IMR-90 (cell line): Measurements from ENCODE around the gene SEC24D. TPM values are rescaled to one million over a fixed set of nuclear protein-coding genes. Genes with fewer than 3 reads are reported as not detected.

ENCODE experiments used
- ATAC-seq: fragments of 200-7000 bp; cut with Tn5 transposase; 2 replicates; pipeline ENCODE4 v1.9.1; 2020; ENCODE audit warnings: low read depth, mild to moderate bottlenecking, moderate library complexity
- BruUV-seq: library from RNA; stranded (reverse); fragments of 400-500 nt; replicated peaks from 2 replicates; lab custom pipeline; 2021; lab: Mats Ljungman, UMichigan
- CTCF ChIA-PET: fragments of 300-600 bp; formaldehyde crosslinking; extraction: SDS; loops from one replicate; lab custom pipeline; 2021; ENCODE audit warnings: antibody characterized with exemption; lab: Yijun Ruan, JAX
- POLR2A ChIA-PET: fragments of 300-600 bp; sonication (Branson Sonifier 250); formaldehyde crosslinking; loops from one replicate; lab custom pipeline; 2022; ENCODE audit warnings: antibody characterized with exemption; ENCODE audit not compliant: unreplicated experiment; lab: Charles Lee
- DNase-seq: peaks from one replicate; pipeline ENCODE4 v3.0.0; 2013
- H2AFZ ChIP-seq: replicated peaks from 2 replicates; pipeline ENCODE3; 2013; ENCODE audit warnings: low read length, mild to moderate bottlenecking; ENCODE audit not compliant: poor library complexity
- H2AK5ac ChIP-seq: 2 replicates; pipeline ENCODE4 v1.6.1; 2013; ENCODE audit warnings: low read depth, low read length, inconsistent platforms
- H2AK9ac ChIP-seq: replicated peaks from 2 replicates; pipeline ENCODE3; 2013; ENCODE audit warnings: mild to moderate bottlenecking, low read depth, low read length, moderate library complexity; ENCODE audit not compliant: poor library complexity
- H2BK120ac ChIP-seq: 2 replicates; pipeline ENCODE4 v1.6.1; 2013; ENCODE audit warnings: low read depth, low read length, inconsistent platforms
- H2BK15ac ChIP-seq: 3 replicates; pipeline ENCODE4 v1.6.1; 2013; ENCODE audit warnings: low read depth, low read length, inconsistent platforms
- H2BK20ac ChIP-seq: 2 replicates; pipeline ENCODE4 v1.6.1; 2013; ENCODE audit warnings: low read depth, mild to moderate bottlenecking, inconsistent platforms, low read length, moderate library complexity
- H2BK5ac ChIP-seq: 2 replicates; pipeline ENCODE4 v1.6.1; 2013; ENCODE audit warnings: mild to moderate bottlenecking, low read depth, low read length, inconsistent platforms; ENCODE audit not compliant: poor library complexity, severe bottlenecking
- H3K14ac ChIP-seq: replicated peaks from 2 replicates; pipeline ENCODE4 v1.6.1; 2013; ENCODE audit warnings: low read depth, low read length, inconsistent platforms
- H3K18ac ChIP-seq: 2 replicates; pipeline ENCODE4 v1.6.1; 2013; ENCODE audit warnings: low read depth, low read length, control low read depth
- H3K23ac ChIP-seq: 2 replicates; pipeline ENCODE4 v1.6.1; 2013; ENCODE audit warnings: low read depth, low read length, inconsistent platforms
- H3K27ac ChIP-seq: 2 replicates; pipeline ENCODE4 v1.5.1; 2013; ENCODE audit warnings: mild to moderate bottlenecking, control low read depth, low read length; ENCODE audit not compliant: insufficient read depth
- H3K27me3 ChIP-seq: 2 replicates; pipeline ENCODE4 v1.6.1; 2013; ENCODE audit warnings: low read length; ENCODE audit not compliant: control insufficient read depth, insufficient read depth
- H3K36me3 ChIP-seq: 2 replicates; pipeline ENCODE4 v1.6.1; 2013; ENCODE audit warnings: low read length, mixed read lengths; ENCODE audit not compliant: control insufficient read depth, insufficient read depth
- H3K4ac ChIP-seq: 2 replicates; pipeline ENCODE4 v1.6.1; 2013; ENCODE audit warnings: low read depth, low read length, inconsistent platforms
- H3K4me1 ChIP-seq: 2 replicates; pipeline ENCODE4 v1.6.1; 2013; ENCODE audit warnings: low read length, mixed read lengths; ENCODE audit not compliant: control insufficient read depth, insufficient read depth
- H3K4me2 ChIP-seq: 2 replicates; pipeline ENCODE4 v1.6.1; 2013; ENCODE audit warnings: low read depth, mild to moderate bottlenecking, control low read depth, low read length, moderate library complexity
- H3K4me3 ChIP-seq: 2 replicates; pipeline ENCODE4 v1.5.1; 2013; ENCODE audit warnings: low read depth, mild to moderate bottlenecking, control low read depth, low read length, moderate library complexity; ENCODE audit not compliant: insufficient read depth
- H3K56ac ChIP-seq: 2 replicates; pipeline ENCODE4 v1.6.1; 2013; ENCODE audit warnings: low read length, inconsistent platforms; ENCODE audit not compliant: insufficient read depth; ENCODE audit errors: extremely low read depth
- H3K79me1 ChIP-seq, 2 experiments: 2 replicates each; pipeline ENCODE4 v1.6.1; 2013; ENCODE audit warnings: low read length in 2 of 2, inconsistent platforms in 1 of 2, low read depth in 1 of 2
- H3K9ac ChIP-seq: 2 replicates; pipeline ENCODE4 v1.6.1; 2013; ENCODE audit warnings: low read depth, low read length, control low read depth
- H3K9me1 ChIP-seq: 2 replicates; pipeline ENCODE4 v1.6.1; 2013; ENCODE audit warnings: low read length, inconsistent platforms; ENCODE audit not compliant: insufficient read depth
- H3K9me3 ChIP-seq: 2 replicates; pipeline ENCODE4 v1.6.1; 2013; ENCODE audit warnings: low read length; ENCODE audit not compliant: control insufficient read depth, insufficient read depth
- H4K20me1 ChIP-seq: 2 replicates; pipeline ENCODE4 v1.6.1; 2013; ENCODE audit warnings: low read length, inconsistent platforms; ENCODE audit not compliant: insufficient read depth
- H4K5ac ChIP-seq: 2 replicates; pipeline ENCODE4 v1.6.1; 2013; ENCODE audit warnings: mild to moderate bottlenecking, low read depth, low read length, control low read depth
- H4K8ac ChIP-seq, 2 experiments: 2 replicates each; pipeline ENCODE4 v1.6.1; 2013; ENCODE audit warnings: low read depth in 2 of 2, low read length in 2 of 2, control low read depth in 1 of 2, inconsistent platforms in 1 of 2
- H4K91ac ChIP-seq: 2 replicates; pipeline ENCODE4 v1.6.1; 2013; ENCODE audit warnings: low read depth, low read length, inconsistent platforms; ENCODE audit not compliant: insufficient read depth
- BHLHE40 ChIP-seq: fragments of 150-350 bp; IDR thresholded peaks from 2 replicates; pipeline ENCODE4 v1.6.1; 2016; ENCODE audit warnings: mild to moderate bottlenecking, low read depth, low read length
- CEBPB ChIP-seq: IDR thresholded peaks from 2 replicates; pipeline ENCODE4 v1.6.1; 2012; ENCODE audit warnings: low read depth, low read length, improper control_type of control experiment
- CHD1 ChIP-seq: IDR thresholded peaks from 2 replicates; pipeline ENCODE4 v1.6.1; 2012; ENCODE audit warnings: low read depth, low read length, improper control_type of control experiment
- CTCF ChIP-seq: conservative IDR thresholded peaks from 2 replicates; pipeline ENCODE4 v1.5.1; 2012; ENCODE audit warnings: mild to moderate bottlenecking, low read depth, low read length, improper control_type of control experiment
- FOS ChIP-seq: fragments of 150-350 bp; IDR thresholded peaks from 2 replicates; pipeline ENCODE4 v1.6.1; 2016; ENCODE audit warnings: low read depth, low read length
- MAFK ChIP-seq: IDR thresholded peaks from 2 replicates; pipeline ENCODE4 v1.6.1; 2012; ENCODE audit warnings: low read depth, low read length, improper control_type of control experiment
- MAZ ChIP-seq: IDR thresholded peaks from 2 replicates; pipeline ENCODE4 v1.6.1; 2012; ENCODE audit warnings: low read depth, mild to moderate bottlenecking, low read length, improper control_type of control experiment, moderate library complexity, borderline replicate concordance
- MXI1 ChIP-seq: IDR thresholded peaks from 2 replicates; pipeline ENCODE4 v1.6.1; 2012; ENCODE audit warnings: low read depth, mild to moderate bottlenecking, low read length, moderate library complexity, borderline replicate concordance
- NFE2L2 ChIP-seq: fragments of 150-350 bp; IDR thresholded peaks from 2 replicates; pipeline ENCODE4 v1.6.1; 2016; ENCODE audit warnings: low read depth, mild to moderate bottlenecking, low read length
- POLR2A ChIP-seq: IDR thresholded peaks from 2 replicates; pipeline ENCODE4 v1.6.1; 2012; ENCODE audit warnings: mild to moderate bottlenecking, low read depth, low read length
- RAD21 ChIP-seq: IDR thresholded peaks from 2 replicates; pipeline ENCODE4 v1.6.1; 2012; ENCODE audit warnings: low read length, improper control_type of control experiment
- RCOR1 ChIP-seq: IDR thresholded peaks from 2 replicates; pipeline ENCODE4 v1.6.1; 2012; ENCODE audit warnings: mild to moderate bottlenecking, low read length, improper control_type of control experiment; ENCODE audit not compliant: insufficient replicate concordance
- RFX5 ChIP-seq: IDR thresholded peaks from 2 replicates; pipeline ENCODE4 v1.8.0; 2012; ENCODE audit warnings: low read depth, mild to moderate bottlenecking, low read length, moderate library complexity
- SMC3 ChIP-seq: fragments of 150-350 bp; IDR thresholded peaks from 2 replicates; pipeline ENCODE4 v1.6.1; 2016; ENCODE audit warnings: low read depth, mild to moderate bottlenecking, antibody characterized with exemption, low read length, moderate library complexity
- WGBS, 2 experiments: methylation state at CpG; one replicate each; pipeline versions ENCODE4 v1.1.5 to v1.1.7; 2013; ENCODE audit warnings: missing lambda C conversion rate in 2 of 2; ENCODE audit not compliant: insufficient read length in 1 of 2; ENCODE audit errors: extremely low coverage in 2 of 2; 5-methylcytosine and 5-hydroxymethylcytosine counted together
- dilution Hi-C: fragments of 300-500 bp; cut with HindIII; formaldehyde crosslinking; loops from one replicate; pipeline ENCODE4 v1.14.3; 2018; ENCODE audit warnings: low sequenced_read_pairs; ENCODE audit not compliant: unreplicated experiment
- in situ Hi-C: fragments of 300-500 bp; cut with MboI; formaldehyde crosslinking; loops from 3 replicates; pipeline ENCODE4 v1.14.3; 2019; ENCODE audit warnings: low sequenced_read_pairs, inconsistent platforms, mixed read lengths
- intact Hi-C: fragments of 100-400 bp; cut with micrococcal nuclease; formaldehyde crosslinking; loops from 2 replicates; pipeline ENCODE4 v1.10.0; 2022
- polyA plus RNA-seq, 3 experiments: library from polyadenylated mRNA; depleted of rRNA; stranded (reverse); fragments of >200 nt; gene quantifications; 2 replicates each; pipeline ENCODE4 v1.2.3, GENCODE V29; 2012; ENCODE audit warnings: low replicate concordance in 1 of 3
- total RNA-seq: library from RNA; depleted of rRNA; stranded (reverse); fragments of >200 nt; gene quantifications from 2 replicates; pipeline ENCODE4 v1.2.3, GENCODE V29; 2012
- TF ChIP-seq, protein P1 (sequence below): fragments of 150-350 bp; IDR thresholded peaks from 2 replicates; pipeline ENCODE4 v1.6.1; 2017; ENCODE audit warnings: mild to moderate bottlenecking, antibody characterized with exemption, low read length, low read depth
- TF ChIP-seq, protein P2 (sequence below): fragments of 150-350 bp; IDR thresholded peaks from 2 replicates; pipeline ENCODE4 v1.6.1; 2016; ENCODE audit warnings: low read depth, mild to moderate bottlenecking, low read length, moderate library complexity, borderline replicate concordance

The SEC24D gene
- total and polyA plus RNA-seq, 2 of the 4 experiments (the other 2 are of a cell fraction), result 93.2 to 111 TPM

DNA sequence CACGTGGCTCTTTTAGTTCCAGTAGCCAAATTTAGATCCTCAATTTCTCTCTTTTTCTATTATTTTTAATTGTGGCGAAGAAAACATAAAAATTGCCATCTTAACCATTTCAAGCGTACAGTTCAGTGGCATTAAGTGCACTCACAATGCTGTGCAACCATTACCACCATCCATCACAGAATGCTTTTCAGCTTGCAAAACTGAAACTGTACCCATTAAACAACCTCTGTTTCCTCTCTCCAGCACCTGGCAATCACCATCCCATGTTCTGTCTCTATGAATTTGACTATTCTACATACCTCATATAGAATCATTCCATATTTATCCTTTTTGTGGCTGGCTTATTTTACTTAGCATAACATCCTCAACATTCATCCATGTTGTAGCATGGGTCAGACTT lies 75.8 kb downstream of the SEC24D start:
- Histone ChIP-seq H2BK15ac (no peak overlapping the region), H2BK120ac (no peak overlapping the region), H3K27me3 (no peaks in the 10 kb centered on the region), H3K18ac (peak overlapping the region; percentile 6), H3K9ac (no peak overlapping the region), H2BK5ac (peak overlapping the region; percentile 83), H3K4me1 (peaks cover 25% of the 10 kb centered on the region), H2AK9ac (no peak overlapping the region), H3K4ac (no peak overlapping the region), H2AK5ac (no peak overlapping the region), H4K91ac (no peak overlapping the region), H3K36me3 (peaks cover 24% of the 10 kb centered on the region), H3K14ac (no peak overlapping the region), H2BK20ac (no peak overlapping the region), H3K27ac (no peak overlapping the region), H4K5ac (no peak overlapping the region), H3K79me1 (peaks cover 40 to 65% of the 10 kb centered on the region in 2 experiments), H2AFZ (no peak overlapping the region), H4K20me1 (peaks cover 32% of the 10 kb centered on the region), H3K9me3 (no peaks in the 10 kb centered on the region), H4K8ac (no peak overlapping the region), H3K4me2 (no peak overlapping the region), H3K4me3 (no peak overlapping the region), H3K23ac (no peak overlapping the region), H3K9me1 (peaks cover 26% of the 10 kb centered on the region), H3K56ac (no peak overlapping the region)
- in situ Hi-C loops, result loop anchor here (10.0 kb wide), 1 partner anchor 135 kb away; no protein-coding TSS in a partner anchor
- TF ChIP-seq CEBPB (no peak), SMC3 (no peak), CTCF (no peak), FOS (no peak), RAD21 (no peak), POLR2A (no peak), MXI1 (no peak), MAFK (no peak), BHLHE40 (no peak), RCOR1 (no peak), CHD1 (no peak), MAZ (no peak), NFE2L2 (no peak), RFX5 (no peak)
- TF ChIP-seq, protein P1, sequence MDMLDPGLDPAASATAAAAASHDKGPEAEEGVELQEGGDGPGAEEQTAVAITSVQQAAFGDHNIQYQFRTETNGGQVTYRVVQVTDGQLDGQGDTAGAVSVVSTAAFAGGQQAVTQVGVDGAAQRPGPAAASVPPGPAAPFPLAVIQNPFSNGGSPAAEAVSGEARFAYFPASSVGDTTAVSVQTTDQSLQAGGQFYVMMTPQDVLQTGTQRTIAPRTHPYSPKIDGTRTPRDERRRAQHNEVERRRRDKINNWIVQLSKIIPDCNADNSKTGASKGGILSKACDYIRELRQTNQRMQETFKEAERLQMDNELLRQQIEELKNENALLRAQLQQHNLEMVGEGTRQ, result no peak
- TF ChIP-seq, protein P2, sequence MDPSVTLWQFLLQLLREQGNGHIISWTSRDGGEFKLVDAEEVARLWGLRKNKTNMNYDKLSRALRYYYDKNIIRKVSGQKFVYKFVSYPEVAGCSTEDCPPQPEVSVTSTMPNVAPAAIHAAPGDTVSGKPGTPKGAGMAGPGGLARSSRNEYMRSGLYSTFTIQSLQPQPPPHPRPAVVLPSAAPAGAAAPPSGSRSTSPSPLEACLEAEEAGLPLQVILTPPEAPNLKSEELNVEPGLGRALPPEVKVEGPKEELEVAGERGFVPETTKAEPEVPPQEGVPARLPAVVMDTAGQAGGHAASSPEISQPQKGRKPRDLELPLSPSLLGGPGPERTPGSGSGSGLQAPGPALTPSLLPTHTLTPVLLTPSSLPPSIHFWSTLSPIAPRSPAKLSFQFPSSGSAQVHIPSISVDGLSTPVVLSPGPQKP, result no peak
- intact Hi-C loops, result no loop called here
- ATAC-seq (no peak), DNase-seq (no peak)
- dilution Hi-C loops, result no loop called here
- ChIA-PET CTCF (no interaction called here), POLR2A (no interaction called here)
- WGBS, 2 experiments, result 60% methylated on average over 1 of the region's 3 CpGs; no CpG with 5 or more reads in 1 of the 2 experiments
- BruUV-seq, result no TSS peak
